ENCODE results near the gene ODAD3. TPM values are rescaled to one million over a fixed set of nuclear protein-coding genes. Genes with fewer than 3 reads are reported as not detected.

The ODAD3 gene
- total RNA-seq, 1 experiment from 2014 or later: 0.52 TPM

GRCh38 chr19:11404588-11405222 lies 30.2 kb downstream of the ODAD3 start:
- intact Hi-C loops (cut with micrococcal nuclease): no loop called here

More at GRCh38 chr19:11404588-11405222, 30.2 kb downstream of the ODAD3 start:
- no TSS peak for BruUV-seq (replicated peaks)
- Histone ChIP-seq H3K79me2 (ENCODE audit: insufficient read depth, low read length) (no peaks in the 10 kb centered on the region), H3K36me3 (ENCODE audit: control insufficient read depth in 1 of 2, insufficient read depth in 2 of 2, low read length in 2 of 2) (peaks cover 17 to 18% of the 10 kb centered on the region in 2 experiments; a peak in 3 of 4 replicates), H4K20me1 (ENCODE audit: insufficient read depth) (no peaks in the 10 kb centered on the region), H3K9me3 (ENCODE audit: control insufficient read depth in 1 of 2, insufficient read depth in 1 of 2, low read depth in 1 of 2, low read length in 2 of 2) (no peaks in the 10 kb centered on the region), H2AFZ (ENCODE audit: low read depth, low read length, poor library complexity, severe bottlenecking) (no peak overlapping the region), H3K27ac (ENCODE audit: low read depth, low read length) (no peak overlapping the region), H3K9ac (ENCODE audit: low read length) (no peak overlapping the region), H3K4me2 (ENCODE audit: low read length) (no peak overlapping the region), H3K27me3 (ENCODE audit: insufficient read depth, low read length) (no peaks in the 10 kb centered on the region), H3K4me1 (ENCODE audit: control insufficient read depth in 1 of 2, insufficient read depth in 2 of 2, low read length in 2 of 2) (no peaks in the 10 kb centered on the region), H3K9me2 (ENCODE audit: insufficient read depth) (no peaks in the 10 kb centered on the region), H3K4me3 (replicated peaks in 1 of 2; ENCODE audit: low read depth in 1 of 2, low read length in 2 of 2) (no peak overlapping the region)
- ATAC-seq: no peak
- CTCF ChIA-PET: no interaction called here
- TF ChIP-seq EZH2 (IDR thresholded peaks at IDR 0.05) (no peak), SP1 (IDR thresholded peaks at IDR 0.05; ENCODE audit: low read depth) (no peak), RAD21 (IDR thresholded peaks at IDR 0.05; ENCODE audit: low read depth) (no peak), REST (IDR thresholded peaks at IDR 0.05; ENCODE audit: low read depth) (no peak), CBX3 (IDR thresholded peaks at IDR 0.05; ENCODE audit: low read depth) (no peak), POLR2A (IDR thresholded peaks at IDR 0.05; ENCODE audit: borderline replicate concordance, extremely low read depth, insufficient read depth, insufficient read length) (no peak), POLR2AphosphoS5 (IDR thresholded peaks at IDR 0.05; ENCODE audit: low read depth, low read length) (no peak), SIN3A (IDR thresholded peaks at IDR 0.05; ENCODE audit: low read depth) (no peak), ZNF274 (IDR thresholded peaks at IDR 0.05; ENCODE audit: low read depth, low read length) (no peak)
- DNase-seq (ENCODE audit: low read depth, low spot score): no peak
- POLR2A ChIA-PET: no interaction called here
- RAD21 ChIA-PET (ENCODE audit: low non-redundant PET in 1 of 2, low total read pairs in 2 of 2, uncharacterized antibody in 2 of 2, unreplicated experiment in 2 of 2): no interaction called here
